Pancreas (tissue), 10 donors: Measurements from ENCODE around the gene PMIS2. TPM values are rescaled to one million over a fixed set of nuclear protein-coding genes. Genes with fewer than 3 reads are reported as not detected.

Experiments
- ATAC-seq, 4 donors: fragments of 200-7000 bp; cut with Tn5 transposase; one replicate each; pipeline versions ENCODE4 v1.8.0 to v1.9.1; 2020; ENCODE audit warnings: mild to moderate bottlenecking in 4 of 4, moderate library complexity in 4 of 4
- DNase-seq, 6 donors: peaks; one replicate each; pipeline ENCODE4 v3.0.0-alpha.2; 2020
- FAIRE-seq: peaks from 2 replicates; lab custom pipeline; 2012; peaks lifted over from hg19 to GRCh38; lab: Jason Lieb, UNC
- H3K27ac ChIP-seq, 4 donors: fragments of 200-600 bp; sonication (generic); 1 replicate in 3 of 4; 2 replicates in 1 of 4; pipeline versions ENCODE4 v1.5.0 to v1.8.0; 2020
- H3K27me3 ChIP-seq, 4 donors: fragments of 200-600 bp; one replicate each; pipeline ENCODE4 v1.8.0; 2021
- H3K36me3 ChIP-seq, 3 donors: fragments of 200-600 bp; sonication (generic) in 1 of 3; one replicate each; pipeline versions ENCODE4 v1.5.0 to v1.8.0; 2020 to 2021
- H3K4me1 ChIP-seq, 3 donors: fragments of 200-600 bp; one replicate each; pipeline ENCODE4 v1.8.0; 2021
- H3K4me3 ChIP-seq, 4 donors: fragments of 200-600 bp; sonication (generic) in 2 of 4; one replicate each; pipeline versions ENCODE4 v1.5.0 to v1.8.0; 2020 to 2021
- H3K9me3 ChIP-seq, 4 donors: fragments of 200-600 bp; one replicate each; pipeline ENCODE4 v1.8.0; 2021
- CTCF ChIP-seq, 4 donors: fragments of 200-600 bp; sonication (generic) in 3 of 4; IDR thresholded peaks; one replicate each; pipeline versions ENCODE4 v1.5.0 to v1.8.0; 2021; ENCODE audit warnings: antibody characterized with exemption in 4 of 4
- WGBS, 2 donors: extraction: QIAGEN DNeasy Blood & Tissue Kit; methylation state at CpG; one replicate each; pipeline ENCODE4 v1.1.7; 2013; 5-methylcytosine and 5-hydroxymethylcytosine counted together
- intact Hi-C, 3 donors: fragments of 100-400 bp; cut with DNase I; formaldehyde crosslinking; loops; one replicate each; pipeline versions ENCODE4 v1.11.1 to v1.14.2; 2022
- polyA plus RNA-seq, 2 donors: library from polyadenylated mRNA; stranded (reverse); fragments of 200-250 nt; gene quantifications; one replicate each; pipeline ENCODE4 v1.2.3, GENCODE V29; 2013
- total RNA-seq, 6 donors: library from RNA; stranded (reverse); fragmentation: NEBNext Ultra II Directional in 4 of 6; extraction: Animal tissue kit (Norgen Biotek cat#: 25700) in 4 of 6; gene quantifications; one replicate each; pipeline versions ENCODE4 v1.2.1 to v1.2.4, GENCODE V29; 2021 to 2023
- donor health status: healthy with polysubstance abuse.
- donor health status: DM: no; HTN: no; CAD: no; lungs with moderate emphysema.
- donor health status: DM: no; HTN: no; CAD: no.
- donor health status: control.
- donor health status: control.
- donor health status: Bipolar disorder and iron deficiency.
- donor health status: DM: yes; HTN: yes; CAD: no.
- donor health status: DM: no; HTN: no; CAD: no.
- donor health status: DM: no; HTN: no; CAD: no.
- donor health status: DM: yes; HTN: yes; CAD: no.

The PMIS2 gene
- total and polyA plus RNA-seq, 8 donors: not detected

GRCh38 chr19:35608251-35608650, 22.3 kb downstream of the PMIS2 start:
- no peaks in the 10 kb centered on the region for H3K9me3 ChIP-seq
- TF ChIP-seq CTCF (IDR thresholded peaks at IDR 0.05): no peak
- peaks cover 0 to 7% (median 6%) of the 10 kb centered on the region in 3 donors for H3K4me1 ChIP-seq
- no peaks in the 10 kb centered on the region for H3K27me3 ChIP-seq
- WGBS, 2 donors: 71 to 84% methylated on average over 2 of the region's 2 CpGs
- no peak for ATAC-seq
- intact Hi-C loops: no loop called here
- no peak overlapping the region for H3K27ac ChIP-seq
- H3K4me3 ChIP-seq: no peak overlapping the region
- DNase-seq: no peak
- no peak for FAIRE-seq
- H3K36me3 ChIP-seq: no peaks in the 10 kb centered on the region

GRCh38 chr19:35609851-35610353, 23.9 kb downstream of the PMIS2 start:
- ATAC-seq (no peak), FAIRE-seq (no peak), DNase-seq (no peak)
- WGBS, 2 donors: 60 to 74% methylated on average over 6 of the region's 6 CpGs
- no peaks in the 10 kb centered on the region for H3K9me3 ChIP-seq
- intact Hi-C loops: no loop called here
- no peaks in the 10 kb centered on the region for H3K36me3 ChIP-seq
- no peak overlapping the region for H3K27ac ChIP-seq
- no peaks in the 10 kb centered on the region for H3K27me3 ChIP-seq
- H3K4me3 ChIP-seq: no peak overlapping the region
- H3K4me1 ChIP-seq: peaks cover 0 to 7% (median 6%) of the 10 kb centered on the region in 3 donors
- TF ChIP-seq CTCF (IDR thresholded peaks at IDR 0.05): no peak

DNA sequence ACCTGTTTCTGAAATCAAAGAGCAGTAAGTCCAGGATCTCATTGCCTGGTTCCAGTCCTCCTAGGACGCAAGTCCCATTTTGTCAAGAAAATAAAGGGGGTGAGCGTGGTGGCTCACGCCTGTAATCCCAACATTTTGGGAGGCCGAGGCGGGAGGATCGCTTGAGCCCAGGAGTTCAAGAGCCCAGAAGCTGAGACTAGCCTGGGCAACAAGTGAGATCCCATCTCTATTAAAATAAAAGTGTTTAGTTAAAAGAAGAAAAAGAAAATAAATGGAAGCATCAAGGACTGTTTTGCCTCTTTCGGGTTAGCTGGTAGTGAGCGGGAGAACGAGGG, 26.2 kb downstream of the PMIS2 start:
- no peaks in the 10 kb centered on the region for H3K9me3 ChIP-seq

GRCh38 chr19:35612559-35613321, 26.8 kb downstream of the PMIS2 start, which contains the start of gene HAUS5:
Gene HAUS5 (plus strand): TSS chr19:35612735. CDS start chr19:35612795, 60 bp downstream.
- H3K36me3 ChIP-seq: no peaks in the 10 kb centered on the region
- H3K4me3 ChIP-seq: peak within 1 kb of the TSS; percentile 49 to 90 (median 76)
- no peak for TF ChIP-seq CTCF (IDR thresholded peaks at IDR 0.05)
- peak within 1 kb of the TSS in 2 of 4 donors; percentile 37 to 39 for H3K27ac ChIP-seq
- ATAC-seq (peak; percentile 96 to 99 (median 98)), FAIRE-seq (no peak), DNase-seq (peak; percentile 84 to 98 (median 95))
- H3K9me3 ChIP-seq: no peaks in the 10 kb centered on the region
- 1% methylated on average over 46 to 47 of the region's 47 CpGs for WGBS, 2 donors
- H3K27me3 ChIP-seq: no peaks in the 10 kb centered on the region
- peaks cover 0 to 7% (median 6%) of the 10 kb centered on the region in 3 donors for H3K4me1 ChIP-seq
- intact Hi-C loops: no loop called here

More for the DNA sequence above, 26.2 kb downstream of the PMIS2 start:
- Histone ChIP-seq H3K36me3 (no peaks in the 10 kb centered on the region), H3K27me3 (no peaks in the 10 kb centered on the region), H3K27ac (no peak overlapping the region), H3K4me1 (peaks cover 0 to 7% (median 6%) of the 10 kb centered on the region in 3 donors), H3K4me3 (peak overlapping the region; percentile 49 to 90 (median 76))
- intact Hi-C loops: no loop called here
- TF ChIP-seq CTCF (IDR thresholded peaks at IDR 0.05): no peak
- ATAC-seq (no peak), DNase-seq (no peak), FAIRE-seq (no peak)
- 21 to 33% methylated on average over 9 of the region's 9 CpGs for WGBS, 2 donors

- no peak for TF ChIP-seq CTCF (IDR thresholded peaks at IDR 0.05)
- ATAC-seq (no peak), DNase-seq (no peak), FAIRE-seq (no peak)
- WGBS, 2 donors: 63 to 82% methylated on average over 1 of the region's 1 CpG
- Histone ChIP-seq H3K27ac (no peak overlapping the region), H3K4me3 (no peak overlapping the region), H3K9me3 (no peaks in the 10 kb centered on the region), H3K4me1 (peaks cover 0 to 7% (median 6%) of the 10 kb centered on the region in 3 donors), H3K27me3 (no peaks in the 10 kb centered on the region), H3K36me3 (no peaks in the 10 kb centered on the region)
- intact Hi-C loops: no loop called here
These were observed 27.6 kb downstream of the PMIS2 start for GRCh38 chr19:35613574-35613973.
